ENCODE results near the gene MPP2. TPM values are rescaled to one million over a fixed set of nuclear protein-coding genes. Genes with fewer than 3 reads are reported as not detected.

The MPP2 gene
- total RNA-seq, 2 donors from 2014 or later: 1.6 to 2.6 TPM

GRCh38 chr17:43938838-43939182 lies 31.5 kb upstream of the MPP2 start:
- 60 to 74% methylated on average over 6 of the region's 6 CpGs for WGBS, 2 donors
- intact Hi-C loops (cut with DNase I): no loop called here
- H3K27ac ChIP-seq: no peak overlapping the region
- H3K27me3 ChIP-seq: no peaks in the 10 kb centered on the region
- no peak for TF ChIP-seq POLR2A (IDR thresholded peaks at IDR 0.05)
- TF ChIP-seq, protein P1, sequence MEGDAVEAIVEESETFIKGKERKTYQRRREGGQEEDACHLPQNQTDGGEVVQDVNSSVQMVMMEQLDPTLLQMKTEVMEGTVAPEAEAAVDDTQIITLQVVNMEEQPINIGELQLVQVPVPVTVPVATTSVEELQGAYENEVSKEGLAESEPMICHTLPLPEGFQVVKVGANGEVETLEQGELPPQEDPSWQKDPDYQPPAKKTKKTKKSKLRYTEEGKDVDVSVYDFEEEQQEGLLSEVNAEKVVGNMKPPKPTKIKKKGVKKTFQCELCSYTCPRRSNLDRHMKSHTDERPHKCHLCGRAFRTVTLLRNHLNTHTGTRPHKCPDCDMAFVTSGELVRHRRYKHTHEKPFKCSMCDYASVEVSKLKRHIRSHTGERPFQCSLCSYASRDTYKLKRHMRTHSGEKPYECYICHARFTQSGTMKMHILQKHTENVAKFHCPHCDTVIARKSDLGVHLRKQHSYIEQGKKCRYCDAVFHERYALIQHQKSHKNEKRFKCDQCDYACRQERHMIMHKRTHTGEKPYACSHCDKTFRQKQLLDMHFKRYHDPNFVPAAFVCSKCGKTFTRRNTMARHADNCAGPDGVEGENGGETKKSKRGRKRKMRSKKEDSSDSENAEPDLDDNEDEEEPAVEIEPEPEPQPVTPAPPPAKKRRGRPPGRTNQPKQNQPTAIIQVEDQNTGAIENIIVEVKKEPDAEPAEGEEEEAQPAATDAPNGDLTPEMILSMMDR (IDR thresholded peaks at IDR 0.05): no peak
- DNase-seq (no peak), ATAC-seq (no peak)
- H3K4me3 ChIP-seq: no peak overlapping the region
- H3K4me1 ChIP-seq: peaks cover 5% of the 10 kb centered on the region
- no peaks in the 10 kb centered on the region for H3K9me3 ChIP-seq
- no peaks in the 10 kb centered on the region for H3K36me3 ChIP-seq (replicated peaks in 1 of 2; ENCODE audit: insufficient read depth in 1 of 2, low read depth in 2 of 2)

- TF ChIP-seq, protein P1 (IDR thresholded peaks at IDR 0.05): no peak
- TF ChIP-seq POLR2A (IDR thresholded peaks at IDR 0.05): no peak
Observed at GRCh38 chr17:43936434-43936833, 29.1 kb upstream of the MPP2 start.

DNA sequence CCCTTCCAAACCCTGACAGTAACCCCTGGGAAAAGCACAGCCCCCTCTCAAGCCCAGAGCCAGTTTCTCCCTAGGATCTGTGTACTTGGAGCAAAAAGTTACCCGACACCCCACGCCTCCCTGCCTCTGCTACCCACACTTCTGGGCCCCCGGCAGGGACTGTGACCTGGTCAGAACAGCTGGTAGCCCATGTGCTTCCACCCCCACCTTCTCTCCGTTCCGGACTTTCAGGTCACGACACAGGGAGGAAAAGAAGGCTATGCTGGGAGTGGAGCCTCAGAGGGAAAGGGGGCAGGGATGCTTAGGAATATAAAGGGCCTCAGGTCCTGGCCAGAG lies 28.6 kb upstream of the MPP2 start:
- Histone ChIP-seq H3K4me3 (no peak overlapping the region), H3K36me3 (replicated peaks in 1 of 2; ENCODE audit: insufficient read depth in 1 of 2, low read depth in 2 of 2) (no peaks in the 10 kb centered on the region), H3K27me3 (no peaks in the 10 kb centered on the region), H3K9me3 (no peaks in the 10 kb centered on the region), H3K27ac (no peak overlapping the region), H3K4me1 (peaks cover 12% of the 10 kb centered on the region)
- ATAC-seq (no peak), DNase-seq (no peak)
- 76 to 92% methylated on average over 3 to 5 of the region's 6 CpGs for WGBS, 2 donors
- intact Hi-C loops (cut with DNase I): no loop called here
- no peak for TF ChIP-seq POLR2A (IDR thresholded peaks at IDR 0.05)
- TF ChIP-seq, protein P1 (IDR thresholded peaks at IDR 0.05): no peak

More at GRCh38 chr17:43936434-43936833, 29.1 kb upstream of the MPP2 start:
- no peak overlapping the region for H3K27ac ChIP-seq
- no peaks in the 10 kb centered on the region for H3K36me3 ChIP-seq (replicated peaks in 1 of 2; ENCODE audit: insufficient read depth in 1 of 2, low read depth in 2 of 2)
- no peak for ATAC-seq
- no peaks in the 10 kb centered on the region for H3K27me3 ChIP-seq
- H3K4me1 ChIP-seq: peaks cover 7% of the 10 kb centered on the region
- no peak overlapping the region for H3K4me3 ChIP-seq
- intact Hi-C loops (cut with DNase I): no loop called here
- no peak for DNase-seq
- WGBS, 2 donors: 92 to 98% methylated on average over 3 of the region's 3 CpGs
- H3K9me3 ChIP-seq: no peaks in the 10 kb centered on the region

DNA sequence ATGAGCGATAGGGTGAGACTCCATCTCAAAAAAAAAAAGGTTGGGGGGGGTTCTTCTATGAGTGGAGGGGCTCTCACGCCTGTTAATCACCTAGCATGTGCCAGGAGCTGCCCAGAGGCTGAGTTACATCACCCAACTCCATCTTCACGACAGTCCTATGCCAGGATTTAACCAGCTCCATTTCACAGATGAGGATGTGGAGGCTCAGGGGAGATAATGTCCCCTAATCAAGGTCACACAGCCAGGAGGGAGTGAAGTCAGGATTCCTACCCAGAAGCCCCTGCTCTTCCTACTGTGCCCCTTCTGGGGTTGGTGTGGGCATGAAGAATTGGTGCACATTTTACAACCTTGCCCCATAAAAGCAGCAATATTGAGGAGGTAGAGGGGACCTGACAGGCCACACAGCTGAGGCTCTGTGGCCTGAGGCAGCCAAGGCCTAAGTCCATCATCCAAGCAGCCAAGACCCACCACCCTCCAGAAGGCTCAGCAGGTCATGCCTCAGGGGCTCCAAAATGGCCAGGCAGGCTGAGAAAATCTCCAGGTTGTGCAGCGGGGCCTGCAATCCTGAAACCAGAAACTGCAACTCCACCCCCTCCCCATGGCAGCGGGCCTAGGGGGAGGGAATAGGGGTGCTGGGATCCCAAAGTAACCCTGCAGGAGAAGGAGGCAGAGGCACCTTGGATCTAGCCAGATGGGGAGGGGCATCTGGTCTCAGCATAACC lies 28.0 kb upstream of the MPP2 start:
- H3K27ac ChIP-seq: no peak overlapping the region
- ATAC-seq (no peak), DNase-seq (no peak)
- TF ChIP-seq, protein P1 (IDR thresholded peaks at IDR 0.05): no peak
- TF ChIP-seq POLR2A (IDR thresholded peaks at IDR 0.05): no peak
- no peaks in the 10 kb centered on the region for H3K9me3 ChIP-seq
- H3K4me1 ChIP-seq: peaks cover 18% of the 10 kb centered on the region
- no peaks in the 10 kb centered on the region for H3K27me3 ChIP-seq
- H3K4me3 ChIP-seq: no peak overlapping the region
- intact Hi-C loops (cut with DNase I): no loop called here
- H3K36me3 ChIP-seq (replicated peaks in 1 of 2; ENCODE audit: insufficient read depth in 1 of 2, low read depth in 2 of 2): no peaks in the 10 kb centered on the region
- 73 to 78% methylated on average over 5 of the region's 5 CpGs for WGBS, 2 donors

- no peaks in the 10 kb centered on the region for H3K27me3 ChIP-seq
- no peak overlapping the region for H3K27ac ChIP-seq
- no peaks in the 10 kb centered on the region for H3K9me3 ChIP-seq
- H3K4me3 ChIP-seq: no peak overlapping the region
- intact Hi-C loops (cut with DNase I): no loop called here
- WGBS, 2 donors: 92 to 100% methylated on average over 2 to 4 of the region's 4 CpGs
- H3K36me3 ChIP-seq (replicated peaks in 1 of 2; ENCODE audit: insufficient read depth in 1 of 2, low read depth in 2 of 2): no peaks in the 10 kb centered on the region
- DNase-seq (no peak), ATAC-seq (no peak)
- TF ChIP-seq POLR2A (IDR thresholded peaks at IDR 0.05): no peak
- TF ChIP-seq, protein P1 (IDR thresholded peaks at IDR 0.05): no peak
- H3K4me1 ChIP-seq: peaks cover 16% of the 10 kb centered on the region
Observed at GRCh38 chr17:43932923-43933322, 25.6 kb upstream of the MPP2 start.

All from body of pancreas (tissue), 4 donors.